PC-3 (cell line): ENCODE data around the gene GLIPR2. TPM values are rescaled to one million over a fixed set of nuclear protein-coding genes. Genes with fewer than 3 reads are reported as not detected.
A peak's percentile ranks its signal among the peaks of the same experiment; 100 is the strongest.

Source experiments
- ATAC-seq: fragments of 200-7000 bp; cut with Tn5 transposase; 2 replicates; pipeline ENCODE4 v1.9.1; 2020; ENCODE audit warnings: mild to moderate bottlenecking, moderate library complexity
- BruUV-seq: library from RNA; stranded (reverse); fragments of 400-500 nt; replicated peaks from 2 replicates; lab custom pipeline; 2021; lab: Mats Ljungman, UMichigan
- CTCF ChIA-PET: fragments of 300-600 bp; sonication (Branson Sonifier 250); formaldehyde crosslinking; loops from one replicate; lab custom pipeline; 2022; ENCODE audit warnings: antibody characterized with exemption; lab: Charles Lee
- POLR2A ChIA-PET: fragments of 300-600 bp; sonication (Branson Sonifier 250); formaldehyde crosslinking; loops from one replicate; lab custom pipeline; 2022; ENCODE audit warnings: antibody characterized with exemption; ENCODE audit not compliant: unreplicated experiment; lab: Charles Lee
- DNase-seq: peaks from one replicate; pipeline ENCODE4 v3.0.0-alpha.2; 2015
- H2AFZ ChIP-seq: fragments of 300-600 bp; sonication (generic); 2 replicates; pipeline ENCODE4 v1.6.0; 2016; ENCODE audit warnings: antibody characterized with exemption, low read length
- H3F3A ChIP-seq: fragments of 300-600 bp; sonication (generic); one replicate; pipeline ENCODE4 v1.6.0; 2017; ENCODE audit warnings: antibody characterized with exemption, low read length, control low read depth, mild to moderate bottlenecking; ENCODE audit not compliant: unreplicated experiment
- H3K27ac ChIP-seq: fragments of 300-600 bp; sonication (generic); 2 replicates; pipeline ENCODE4 v1.5.1; 2016; ENCODE audit warnings: mild to moderate bottlenecking, low read length
- H3K27me3 ChIP-seq: fragments of 300-600 bp; sonication (generic); 2 replicates; pipeline ENCODE4 v1.6.1; 2016; ENCODE audit warnings: low read length, mixed read lengths
- H3K36me3 ChIP-seq: fragments of 300-600 bp; sonication (generic); 2 replicates; pipeline ENCODE4 v1.6.1; 2016; ENCODE audit warnings: low read depth, mixed run types, low read length, mixed read lengths
- H3K4me1 ChIP-seq: fragments of 300-600 bp; sonication (generic); 2 replicates; pipeline ENCODE4 v1.5.1; 2016; ENCODE audit warnings: low read length; ENCODE audit not compliant: insufficient read depth
- H3K4me2 ChIP-seq: fragments of 300-600 bp; sonication (generic); 2 replicates; pipeline ENCODE4 v1.6.0; 2016; ENCODE audit warnings: low read length
- H3K4me3 ChIP-seq: fragments of 300-600 bp; sonication (generic); 2 replicates; pipeline ENCODE4 v1.5.1; 2016; ENCODE audit warnings: mild to moderate bottlenecking, low read length, mixed read lengths
- H3K79me2 ChIP-seq: fragments of 300-600 bp; sonication (generic); 2 replicates; pipeline ENCODE4 v1.6.1; 2017; ENCODE audit warnings: low read length, mixed read lengths
- H3K9ac ChIP-seq: fragments of 300-600 bp; sonication (generic); 2 replicates; pipeline ENCODE4 v1.6.0; 2016; ENCODE audit warnings: mild to moderate bottlenecking, low read length
- H3K9me2 ChIP-seq: fragments of 300-600 bp; sonication (generic); replicated peaks from 2 replicates; pipeline ENCODE4 v1.6.1; 2016; ENCODE audit warnings: mixed run types, low read length, mixed read lengths
- H3K9me3 ChIP-seq: fragments of 300-600 bp; sonication (generic); 2 replicates; pipeline ENCODE4 v1.6.1; 2016; ENCODE audit warnings: low read length, mixed read lengths
- H4K20me1 ChIP-seq: fragments of 300-600 bp; sonication (generic); 2 replicates; pipeline ENCODE4 v1.6.1; 2016; ENCODE audit warnings: low read length, mixed read lengths
- EZH2 ChIP-seq: fragments of 300-600 bp; sonication (generic); IDR thresholded peaks from one replicate; pipeline ENCODE4 v1.6.1; 2017; ENCODE audit warnings: antibody characterized with exemption, mild to moderate bottlenecking, low read length; ENCODE audit not compliant: unreplicated experiment
- EZH2phosphoT487 ChIP-seq: fragments of 300-600 bp; sonication (generic); IDR thresholded peaks from 2 replicates; pipeline ENCODE4 v1.6.1; 2018; ENCODE audit warnings: mild to moderate bottlenecking, antibody characterized with exemption, low read length, borderline replicate concordance
- intact Hi-C: fragments of 100-400 bp; cut with micrococcal nuclease; formaldehyde crosslinking; loops from 2 replicates; pipeline ENCODE4 v1.9.0; 2023
- total RNA-seq: library from RNA; depleted of rRNA; stranded (reverse); fragments of >200 nt; gene quantifications from 2 replicates; pipeline ENCODE4 v1.2.3, GENCODE V29; 2014
- TF ChIP-seq, protein P1 (sequence below): fragments of 300-600 bp; sonication (generic); conservative IDR thresholded peaks from 2 replicates; pipeline ENCODE4 v1.5.1; 2017; ENCODE audit warnings: antibody characterized with exemption, low read depth, mild to moderate bottlenecking, low read length

GLIPR2 gene
- total RNA-seq, 1 experiment from 2014 or later = 6.7 TPM

DNA sequence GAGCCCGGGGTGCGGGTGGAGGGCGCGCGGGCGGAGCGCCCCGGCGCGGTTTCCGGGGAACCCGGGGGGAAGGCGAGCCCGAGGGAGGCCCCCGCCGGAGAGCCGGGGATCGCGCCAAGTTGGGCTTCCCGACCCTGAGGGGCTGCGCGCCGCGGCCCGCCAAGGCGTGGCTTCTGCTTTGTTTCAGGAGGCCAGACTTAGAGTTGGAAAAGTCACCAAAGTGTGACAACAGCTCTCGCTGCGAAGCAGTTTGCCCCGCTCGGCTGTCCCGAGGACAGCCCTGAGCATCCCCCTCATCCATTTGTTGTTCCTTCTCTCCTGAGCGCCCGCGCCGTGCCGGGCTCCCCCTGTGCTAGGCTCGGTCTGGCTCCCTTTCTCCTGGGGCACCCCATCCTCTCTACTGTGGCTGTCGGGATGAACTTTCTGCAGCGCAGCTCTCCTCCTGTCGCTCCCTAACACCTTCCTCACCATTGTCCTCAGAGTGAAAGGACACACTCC, 410 bp downstream of the GLIPR2 start:
- Histone ChIP-seq H3F3A (no peaks in the 10 kb centered on the region), H3K27me3 (no peaks in the 10 kb centered on the region), H3K79me2 (no peaks in the 10 kb centered on the region), H3K4me3 (peak overlapping the region; percentile 76), H3K9me2 (no peaks in the 10 kb centered on the region), H3K36me3 (no peaks in the 10 kb centered on the region), H4K20me1 (no peaks in the 10 kb centered on the region), H2AFZ (peak overlapping the region; percentile 86), H3K27ac (no peak overlapping the region), H3K4me2 (peak overlapping the region; percentile 95), H3K4me1 (peaks cover 31% of the 10 kb centered on the region), H3K9me3 (no peaks in the 10 kb centered on the region), H3K9ac (peak overlapping the region; percentile 41)
- DNase-seq (no peak), ATAC-seq (peak; percentile 10)
- ChIA-PET CTCF (no interaction called here), POLR2A (interaction anchor here (0.6 kb wide), 1 partner anchor 181 kb away, joined by 3 read pairs; no protein-coding TSS in a partner anchor)
- TF ChIP-seq EZH2 (no peak), EZH2phosphoT487 (no peak)
- TF ChIP-seq, protein P1, sequence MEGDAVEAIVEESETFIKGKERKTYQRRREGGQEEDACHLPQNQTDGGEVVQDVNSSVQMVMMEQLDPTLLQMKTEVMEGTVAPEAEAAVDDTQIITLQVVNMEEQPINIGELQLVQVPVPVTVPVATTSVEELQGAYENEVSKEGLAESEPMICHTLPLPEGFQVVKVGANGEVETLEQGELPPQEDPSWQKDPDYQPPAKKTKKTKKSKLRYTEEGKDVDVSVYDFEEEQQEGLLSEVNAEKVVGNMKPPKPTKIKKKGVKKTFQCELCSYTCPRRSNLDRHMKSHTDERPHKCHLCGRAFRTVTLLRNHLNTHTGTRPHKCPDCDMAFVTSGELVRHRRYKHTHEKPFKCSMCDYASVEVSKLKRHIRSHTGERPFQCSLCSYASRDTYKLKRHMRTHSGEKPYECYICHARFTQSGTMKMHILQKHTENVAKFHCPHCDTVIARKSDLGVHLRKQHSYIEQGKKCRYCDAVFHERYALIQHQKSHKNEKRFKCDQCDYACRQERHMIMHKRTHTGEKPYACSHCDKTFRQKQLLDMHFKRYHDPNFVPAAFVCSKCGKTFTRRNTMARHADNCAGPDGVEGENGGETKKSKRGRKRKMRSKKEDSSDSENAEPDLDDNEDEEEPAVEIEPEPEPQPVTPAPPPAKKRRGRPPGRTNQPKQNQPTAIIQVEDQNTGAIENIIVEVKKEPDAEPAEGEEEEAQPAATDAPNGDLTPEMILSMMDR = no peak
- BruUV-seq = no TSS peak
- intact Hi-C loops = no loop called here

DNA sequence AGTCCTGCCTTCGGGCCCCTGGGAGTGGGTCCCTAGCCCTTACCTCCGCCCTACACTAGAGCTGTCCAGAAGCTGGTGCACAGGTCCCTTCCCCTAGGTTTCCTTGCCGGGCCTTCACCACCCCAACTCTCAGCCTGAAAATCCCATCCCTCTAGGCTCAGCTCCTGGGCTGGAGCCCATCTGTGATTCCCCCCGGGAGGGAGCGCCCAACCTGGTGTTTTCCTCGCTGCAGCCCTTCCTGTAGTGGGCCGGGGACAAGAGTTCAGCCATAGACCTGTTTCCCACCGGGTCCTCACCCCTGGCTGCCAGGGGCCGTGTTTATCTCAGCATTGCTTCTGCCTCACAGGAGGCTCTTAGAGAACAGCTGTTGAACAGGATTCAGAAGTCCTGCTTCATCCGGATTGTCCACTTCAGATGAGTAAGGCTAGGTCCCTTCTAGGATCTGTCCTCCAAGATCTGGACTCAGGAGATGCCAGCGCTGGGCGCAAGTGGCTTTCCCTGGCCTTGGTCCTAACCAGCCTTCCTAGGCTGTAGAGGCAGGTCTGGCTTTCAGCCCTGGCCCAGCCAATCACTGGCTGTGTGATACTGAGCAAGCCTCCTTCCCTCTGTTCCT, 965 bp downstream of the GLIPR2 start:
- intact Hi-C loops = no loop called here
- POLR2A ChIA-PET = no interaction called here
- Histone ChIP-seq H4K20me1 (no peaks in the 10 kb centered on the region), H3K27me3 (no peaks in the 10 kb centered on the region), H3K36me3 (no peaks in the 10 kb centered on the region), H2AFZ (peak overlapping the region; percentile 86), H3K9me2 (no peaks in the 10 kb centered on the region), H3K4me1 (peaks cover 25% of the 10 kb centered on the region), H3K4me2 (peak overlapping the region; percentile 95), H3K79me2 (no peaks in the 10 kb centered on the region), H3K9ac (no peak overlapping the region), H3F3A (no peaks in the 10 kb centered on the region), H3K4me3 (peak overlapping the region; percentile 76), H3K27ac (no peak overlapping the region), H3K9me3 (no peaks in the 10 kb centered on the region)
- TF ChIP-seq EZH2 (no peak), EZH2phosphoT487 (no peak)
- TF ChIP-seq, protein P1 = no peak
- BruUV-seq = TSS peak; percentile 36
- peak; percentile 9 for DNase-seq
- CTCF ChIA-PET = no interaction called here
- no peak for ATAC-seq

DNA sequence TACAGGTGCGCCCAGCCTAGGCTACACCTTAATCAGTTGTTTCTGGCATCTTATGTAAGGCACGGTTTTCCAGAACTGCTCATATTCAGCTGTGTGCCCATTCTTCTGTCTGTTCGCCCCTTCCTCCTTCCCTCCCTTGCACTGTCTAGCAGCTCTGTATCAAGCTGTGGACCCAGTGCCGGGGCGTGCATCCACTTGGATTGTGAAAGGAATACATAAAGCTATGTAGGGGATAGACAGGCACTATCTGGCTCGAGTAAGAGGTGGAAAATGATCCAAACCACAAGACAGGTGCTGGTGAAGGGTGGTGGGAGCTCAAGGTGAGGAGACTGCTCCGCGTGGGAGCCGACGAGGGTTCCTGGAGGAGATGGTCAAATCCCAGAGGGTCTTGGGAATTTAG, 2.0 kb downstream of the GLIPR2 start:
- Histone ChIP-seq H3K36me3 (no peaks in the 10 kb centered on the region), H3K9ac (no peak overlapping the region), H4K20me1 (no peaks in the 10 kb centered on the region), H3F3A (no peaks in the 10 kb centered on the region), H3K27ac (no peak overlapping the region), H3K4me3 (no peak overlapping the region), H3K9me2 (no peaks in the 10 kb centered on the region), H3K4me1 (peaks cover 23% of the 10 kb centered on the region), H3K4me2 (no peak overlapping the region), H2AFZ (no peak overlapping the region), H3K9me3 (no peaks in the 10 kb centered on the region), H3K79me2 (no peaks in the 10 kb centered on the region), H3K27me3 (no peaks in the 10 kb centered on the region)
- ATAC-seq (no peak), DNase-seq (no peak)
- intact Hi-C loops = no loop called here
- ChIA-PET POLR2A (no interaction called here), CTCF (no interaction called here)
- TF ChIP-seq EZH2 = no peak
- no peak for TF ChIP-seq EZH2phosphoT487
- TF ChIP-seq, protein P1 = no peak
- no TSS peak for BruUV-seq
